CD4-positive, alpha-beta T cell treated with Interleukin-10 for 1 hour (primary cell): ENCODE data around the gene SYK.

Experiments used
- DNase-seq: peaks from one replicate; pipeline ENCODE4 v3.0.0-alpha.2; 2020

SYK gene

GRCh38 chr9:90826326-90827020 lies 24.9 kb downstream of the SYK start:
- DNase-seq = no peak

- DNase-seq = no peak
These were observed 25.7 kb downstream of the SYK start for GRCh38 chr9:90827181-90827871.

GRCh38 chr9:90830051-90830450 lies 28.4 kb downstream of the SYK start:
- no peak for DNase-seq

- no peak for DNase-seq
These were observed 29.4 kb downstream of the SYK start for GRCh38 chr9:90830977-90831376.

- DNase-seq = no peak
These were observed 30.6 kb downstream of the SYK start for GRCh38 chr9:90832261-90832660.

- DNase-seq = no peak
These were observed 33.4 kb downstream of the SYK start for GRCh38 chr9:90834828-90835595.

GRCh38 chr9:90836411-90837080 lies 34.9 kb downstream of the SYK start:
- no peak for DNase-seq

- DNase-seq = no peak
These were observed 36.5 kb downstream of the SYK start for GRCh38 chr9:90838098-90838497.

- no peak for DNase-seq
These were observed 37.0 kb downstream of the SYK start for GRCh38 chr9:90838581-90839154.

- no peak for DNase-seq
These were observed 37.6 kb downstream of the SYK start for GRCh38 chr9:90839183-90839728.

- no peak for DNase-seq
These were observed 39.1 kb downstream of the SYK start for GRCh38 chr9:90840696-90841095.

- DNase-seq = no peak
These were observed 39.6 kb downstream of the SYK start for GRCh38 chr9:90841213-90841612.

GRCh38 chr9:90841615-90842014 lies 40.0 kb downstream of the SYK start:
- no peak for DNase-seq

- no peak for DNase-seq
These were observed 40.7 kb downstream of the SYK start for GRCh38 chr9:90842176-90842777.

- no peak for DNase-seq
These were observed 41.4 kb downstream of the SYK start for GRCh38 chr9:90842996-90843395.

- no peak for DNase-seq
These were observed 41.9 kb downstream of the SYK start for GRCh38 chr9:90843525-90843924.

GRCh38 chr9:90844326-90844725 lies 42.7 kb downstream of the SYK start:
- DNase-seq = no peak

- DNase-seq = no peak
These were observed 45.3 kb downstream of the SYK start for GRCh38 chr9:90846770-90847419.

- no peak for DNase-seq
These were observed 46.4 kb downstream of the SYK start for GRCh38 chr9:90847971-90848370.

- no peak for DNase-seq
These were observed 47.2 kb downstream of the SYK start for GRCh38 chr9:90848866-90849265.

GRCh38 chr9:90851444-90851843 lies 49.8 kb downstream of the SYK start:
- DNase-seq = no peak

GRCh38 chr9:90853945-90854344 lies 52.3 kb downstream of the SYK start:
- DNase-seq = no peak
